ENCODE results near the gene PRR36.

DNA sequence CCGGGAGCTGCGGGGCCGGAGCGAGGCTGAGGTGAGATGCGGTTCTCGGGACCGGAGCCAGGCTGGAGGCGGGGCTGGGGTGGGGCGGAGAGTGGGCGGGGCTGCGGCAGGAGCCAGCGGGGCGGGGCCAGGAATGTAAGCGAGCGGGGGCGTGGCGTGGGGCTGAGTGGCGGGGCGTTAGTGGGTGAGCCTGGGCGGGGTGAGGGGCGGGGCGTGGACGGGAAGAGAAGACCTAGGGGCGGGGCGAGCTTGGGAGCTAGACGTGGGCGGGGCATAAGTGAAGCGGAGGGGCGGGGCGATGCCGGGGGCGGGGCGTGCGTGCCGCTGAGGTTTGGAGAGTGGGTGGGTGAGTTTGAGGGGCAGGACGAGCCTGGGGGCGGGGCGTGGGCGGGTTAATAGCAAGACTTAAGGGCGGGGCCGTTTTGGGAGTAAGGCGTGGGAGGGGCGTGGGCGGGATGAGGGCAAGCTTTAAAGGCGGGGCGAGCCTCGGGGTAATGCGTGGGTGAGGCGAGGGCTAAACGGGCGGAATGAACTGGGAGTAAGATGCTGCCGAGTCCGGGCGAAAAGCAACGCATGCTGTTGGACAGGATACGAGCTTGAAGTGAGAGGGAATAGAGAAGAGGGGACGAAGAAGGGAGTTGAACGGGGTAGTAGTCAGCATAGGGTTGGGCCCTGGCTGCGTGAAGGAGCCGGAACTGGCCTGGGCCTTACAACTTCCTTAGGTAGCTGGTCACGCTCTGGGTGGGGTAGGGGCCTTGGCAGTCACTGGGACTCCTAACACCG, 46.5 kb upstream of the PRR36 start:
- TF ChIP-seq, protein P1, sequence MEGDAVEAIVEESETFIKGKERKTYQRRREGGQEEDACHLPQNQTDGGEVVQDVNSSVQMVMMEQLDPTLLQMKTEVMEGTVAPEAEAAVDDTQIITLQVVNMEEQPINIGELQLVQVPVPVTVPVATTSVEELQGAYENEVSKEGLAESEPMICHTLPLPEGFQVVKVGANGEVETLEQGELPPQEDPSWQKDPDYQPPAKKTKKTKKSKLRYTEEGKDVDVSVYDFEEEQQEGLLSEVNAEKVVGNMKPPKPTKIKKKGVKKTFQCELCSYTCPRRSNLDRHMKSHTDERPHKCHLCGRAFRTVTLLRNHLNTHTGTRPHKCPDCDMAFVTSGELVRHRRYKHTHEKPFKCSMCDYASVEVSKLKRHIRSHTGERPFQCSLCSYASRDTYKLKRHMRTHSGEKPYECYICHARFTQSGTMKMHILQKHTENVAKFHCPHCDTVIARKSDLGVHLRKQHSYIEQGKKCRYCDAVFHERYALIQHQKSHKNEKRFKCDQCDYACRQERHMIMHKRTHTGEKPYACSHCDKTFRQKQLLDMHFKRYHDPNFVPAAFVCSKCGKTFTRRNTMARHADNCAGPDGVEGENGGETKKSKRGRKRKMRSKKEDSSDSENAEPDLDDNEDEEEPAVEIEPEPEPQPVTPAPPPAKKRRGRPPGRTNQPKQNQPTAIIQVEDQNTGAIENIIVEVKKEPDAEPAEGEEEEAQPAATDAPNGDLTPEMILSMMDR (IDR thresholded peaks at IDR 0.05) = no peak
- TF ChIP-seq POLR2A (IDR thresholded peaks at IDR 0.05) = peak in 1 of 2 donors; percentile 42

Data from thyroid gland (tissue), 4 donors.